Measurements from ENCODE around the gene PPP6R2.

DNA sequence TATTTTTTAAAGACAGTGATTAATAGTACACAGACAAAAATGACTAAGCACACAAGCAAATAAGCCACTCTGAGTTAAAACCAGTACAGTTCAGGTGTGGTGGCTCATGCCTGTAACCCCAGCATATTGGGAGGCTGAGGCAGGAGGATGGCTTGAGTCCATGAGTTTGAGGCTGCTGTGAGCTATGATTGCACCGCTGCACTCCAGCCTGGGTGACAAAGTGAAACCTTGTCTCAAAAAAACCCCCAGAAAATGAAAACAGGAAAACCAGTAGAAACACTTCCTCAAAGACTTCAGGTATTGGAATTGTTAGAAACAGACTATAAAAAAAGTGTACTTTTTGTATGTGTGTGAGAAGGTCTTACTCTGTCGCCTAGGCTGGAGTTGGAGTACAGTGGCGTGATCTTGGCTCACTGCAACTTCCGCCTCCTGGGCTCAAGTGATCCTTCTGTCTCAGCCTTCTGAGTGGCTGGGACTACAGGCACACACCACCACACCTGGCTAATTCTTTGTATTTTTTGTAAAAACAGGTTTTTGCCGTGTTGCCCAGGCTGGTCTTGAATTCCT is 33.0 kb downstream of the PPP6R2 start:
- TF ChIP-seq, protein P1, sequence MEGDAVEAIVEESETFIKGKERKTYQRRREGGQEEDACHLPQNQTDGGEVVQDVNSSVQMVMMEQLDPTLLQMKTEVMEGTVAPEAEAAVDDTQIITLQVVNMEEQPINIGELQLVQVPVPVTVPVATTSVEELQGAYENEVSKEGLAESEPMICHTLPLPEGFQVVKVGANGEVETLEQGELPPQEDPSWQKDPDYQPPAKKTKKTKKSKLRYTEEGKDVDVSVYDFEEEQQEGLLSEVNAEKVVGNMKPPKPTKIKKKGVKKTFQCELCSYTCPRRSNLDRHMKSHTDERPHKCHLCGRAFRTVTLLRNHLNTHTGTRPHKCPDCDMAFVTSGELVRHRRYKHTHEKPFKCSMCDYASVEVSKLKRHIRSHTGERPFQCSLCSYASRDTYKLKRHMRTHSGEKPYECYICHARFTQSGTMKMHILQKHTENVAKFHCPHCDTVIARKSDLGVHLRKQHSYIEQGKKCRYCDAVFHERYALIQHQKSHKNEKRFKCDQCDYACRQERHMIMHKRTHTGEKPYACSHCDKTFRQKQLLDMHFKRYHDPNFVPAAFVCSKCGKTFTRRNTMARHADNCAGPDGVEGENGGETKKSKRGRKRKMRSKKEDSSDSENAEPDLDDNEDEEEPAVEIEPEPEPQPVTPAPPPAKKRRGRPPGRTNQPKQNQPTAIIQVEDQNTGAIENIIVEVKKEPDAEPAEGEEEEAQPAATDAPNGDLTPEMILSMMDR (conservative IDR thresholded peaks at IDR 0.05; ENCODE audit: low read length), result no peak
- TF ChIP-seq EZH2phosphoT487 (IDR thresholded peaks at IDR 0.05; ENCODE audit: borderline replicate concordance), result no peak

All from Loucy (cell line).